ENCODE data around the gene EML6.

DNA sequence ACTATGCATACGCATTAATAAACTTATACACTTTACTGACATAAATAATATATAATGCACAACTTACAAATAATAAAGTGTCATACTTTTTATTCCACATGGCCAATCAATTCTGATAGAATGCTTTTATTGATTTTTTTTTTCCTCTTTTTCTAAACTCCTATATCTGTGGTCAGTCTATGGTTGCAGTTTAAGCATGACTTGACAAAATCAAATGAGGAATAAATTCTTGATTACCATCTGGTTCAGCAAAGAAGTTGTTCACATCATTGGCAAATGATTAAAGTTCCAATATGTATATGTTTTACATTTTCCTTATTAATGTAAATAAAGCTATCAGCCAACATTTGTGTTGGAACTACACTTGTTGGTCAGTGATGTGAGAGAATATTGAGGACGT is 83.5 kb downstream of the EML6 start:
- TF ChIP-seq, protein P1, sequence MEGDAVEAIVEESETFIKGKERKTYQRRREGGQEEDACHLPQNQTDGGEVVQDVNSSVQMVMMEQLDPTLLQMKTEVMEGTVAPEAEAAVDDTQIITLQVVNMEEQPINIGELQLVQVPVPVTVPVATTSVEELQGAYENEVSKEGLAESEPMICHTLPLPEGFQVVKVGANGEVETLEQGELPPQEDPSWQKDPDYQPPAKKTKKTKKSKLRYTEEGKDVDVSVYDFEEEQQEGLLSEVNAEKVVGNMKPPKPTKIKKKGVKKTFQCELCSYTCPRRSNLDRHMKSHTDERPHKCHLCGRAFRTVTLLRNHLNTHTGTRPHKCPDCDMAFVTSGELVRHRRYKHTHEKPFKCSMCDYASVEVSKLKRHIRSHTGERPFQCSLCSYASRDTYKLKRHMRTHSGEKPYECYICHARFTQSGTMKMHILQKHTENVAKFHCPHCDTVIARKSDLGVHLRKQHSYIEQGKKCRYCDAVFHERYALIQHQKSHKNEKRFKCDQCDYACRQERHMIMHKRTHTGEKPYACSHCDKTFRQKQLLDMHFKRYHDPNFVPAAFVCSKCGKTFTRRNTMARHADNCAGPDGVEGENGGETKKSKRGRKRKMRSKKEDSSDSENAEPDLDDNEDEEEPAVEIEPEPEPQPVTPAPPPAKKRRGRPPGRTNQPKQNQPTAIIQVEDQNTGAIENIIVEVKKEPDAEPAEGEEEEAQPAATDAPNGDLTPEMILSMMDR (IDR thresholded peaks at IDR 0.05) = no peak
- TF ChIP-seq POLR2AphosphoS5 (IDR thresholded peaks at IDR 0.05) = no peak

Measured in gastroesophageal sphincter (tissue), 3 donors.